BLaER1 (cell line): Measurements from ENCODE around the gene SLC35B1.

Experiments
- H3K27ac ChIP-seq: shearing (Covaris generic); formaldehyde crosslinking; 2 replicates; pipeline ENCODE4 v1.8.1; 2022
- H3K27me3 ChIP-seq: shearing (Covaris generic); formaldehyde crosslinking; 2 replicates; pipeline ENCODE4 v1.8.1; 2022
- H3K36me3 ChIP-seq: shearing (Covaris generic); formaldehyde crosslinking; 2 replicates; pipeline ENCODE4 v1.8.1; 2022
- H3K4me1 ChIP-seq: shearing (Covaris generic); formaldehyde crosslinking; 2 replicates; pipeline ENCODE4 v1.8.1; 2022
- H3K4me2 ChIP-seq: shearing (Covaris generic); formaldehyde crosslinking; 2 replicates; pipeline ENCODE4 v1.8.1; 2022
- H3K4me3 ChIP-seq: shearing (Covaris generic); formaldehyde crosslinking; 2 replicates; pipeline ENCODE4 v1.8.1; 2022
- H3K9ac ChIP-seq: shearing (Covaris generic); formaldehyde crosslinking; 2 replicates; pipeline ENCODE4 v1.8.1; 2022
- H3K9me3 ChIP-seq: shearing (Covaris generic); formaldehyde crosslinking; 2 replicates; pipeline ENCODE4 v1.8.1; 2022
- H4K20me1 ChIP-seq: shearing (Covaris generic); formaldehyde crosslinking; 2 replicates; pipeline ENCODE4 v1.8.1; 2022
- Cebpa-rat ChIP-seq: shearing (Covaris generic); IDR thresholded peaks from 2 replicates; pipeline ENCODE4 v1.8.1; 2022

SLC35B1 gene

DNA sequence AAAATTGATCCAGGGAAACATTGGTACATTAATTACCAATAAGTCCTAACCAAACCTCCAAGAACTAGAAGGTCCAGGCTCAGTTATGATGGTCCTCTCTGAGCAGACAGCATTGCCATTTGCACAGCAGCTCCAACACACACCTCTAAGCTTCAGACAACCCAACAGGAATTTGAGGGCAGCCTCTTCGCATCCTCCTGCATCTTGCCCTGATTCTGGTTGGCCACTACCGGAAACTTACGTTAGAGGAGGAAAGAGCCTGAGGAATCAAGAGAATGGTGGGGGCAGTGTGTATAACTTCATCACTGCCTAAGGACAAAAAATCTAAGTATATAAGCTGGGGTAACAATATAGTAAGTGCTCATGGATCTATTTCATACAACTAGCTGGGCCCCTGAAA lies 40.5 kb upstream of the SLC35B1 start:
- peak overlapping the region; percentile 93 for H3K27ac ChIP-seq
- peaks cover 90% of the 10 kb centered on the region for H3K4me1 ChIP-seq
- H3K27me3 ChIP-seq = no peaks in the 10 kb centered on the region
- H3K36me3 ChIP-seq = 0 out of 2 replicates have a peak, but pooled peaks cover 3% of the 10 kb centered on the region
- H3K4me2 ChIP-seq = peak overlapping the region; percentile 94
- peak overlapping the region; percentile 70 for H3K9ac ChIP-seq
- H3K9me3 ChIP-seq = no peaks in the 10 kb centered on the region
- H4K20me1 ChIP-seq = no peaks in the 10 kb centered on the region
- peak overlapping the region; percentile 25; the same call in 1 of the 2 replicates for H3K4me3 ChIP-seq
- TF ChIP-seq Cebpa-rat = no peak

DNA sequence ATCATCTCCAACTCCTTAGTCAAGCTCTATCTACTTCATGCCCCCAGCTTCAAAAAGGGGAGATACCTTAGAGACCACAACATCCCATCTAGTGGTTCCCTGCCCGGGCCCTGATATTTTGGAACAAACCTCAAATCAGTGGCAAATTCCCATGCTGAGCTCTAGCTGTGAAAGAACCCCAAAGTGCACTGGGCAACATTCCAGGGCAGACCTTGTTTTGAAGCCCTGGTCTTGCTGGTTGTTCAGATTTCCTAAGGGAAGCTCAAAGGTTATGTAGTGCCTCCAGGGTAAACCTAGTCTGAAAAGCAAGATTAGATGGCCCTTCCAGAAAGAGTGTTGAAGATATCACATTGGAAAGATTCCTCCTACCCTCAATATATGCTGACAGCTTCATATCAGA lies 39.9 kb upstream of the SLC35B1 start:
- H3K4me3 ChIP-seq = peak overlapping the region; percentile 25
- H3K36me3 ChIP-seq = 0 out of 2 replicates have a peak, but pooled peaks cover 3% of the 10 kb centered on the region
- H3K9me3 ChIP-seq = no peaks in the 10 kb centered on the region
- H3K9ac ChIP-seq = peak overlapping the region; percentile 70; the same call in 1 of the 2 replicates
- TF ChIP-seq Cebpa-rat = no peak
- H3K4me1 ChIP-seq = peaks cover 90% of the 10 kb centered on the region
- H3K4me2 ChIP-seq = peak overlapping the region; percentile 94
- no peaks in the 10 kb centered on the region for H4K20me1 ChIP-seq
- H3K27ac ChIP-seq = peak overlapping the region; percentile 93
- H3K27me3 ChIP-seq = no peaks in the 10 kb centered on the region

DNA sequence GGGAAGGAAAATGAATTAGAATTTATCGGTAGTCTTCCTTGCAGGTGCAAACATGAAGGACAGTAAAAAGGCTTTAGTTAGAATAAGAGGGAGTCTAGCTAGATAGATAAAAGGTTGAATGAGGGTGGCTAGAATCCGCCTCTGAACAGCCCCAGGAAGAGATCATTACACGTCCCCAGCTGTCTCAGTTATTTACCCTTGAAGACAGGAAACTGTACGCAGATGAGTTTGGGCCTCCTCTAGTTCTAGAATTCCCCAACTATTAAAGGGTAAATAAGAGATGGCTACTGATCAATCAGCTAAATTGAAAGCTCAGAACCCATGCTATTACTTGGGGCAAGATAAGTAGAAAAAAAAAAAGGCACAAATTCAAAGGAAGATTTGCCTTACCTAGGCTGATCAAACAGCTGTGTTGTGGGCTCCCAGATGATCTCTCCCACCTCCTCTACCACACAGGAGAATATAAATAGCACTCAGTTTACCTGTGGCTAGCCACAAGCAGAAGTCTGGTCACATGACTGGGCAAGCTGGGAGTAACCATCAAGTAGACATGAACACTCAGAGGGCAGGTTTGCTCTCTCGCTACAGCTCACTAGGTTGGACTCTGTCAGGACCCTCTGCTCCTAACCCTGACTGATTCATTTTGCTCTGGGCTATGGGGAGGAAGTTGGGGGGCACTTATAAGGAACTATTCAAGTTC lies 39.2 kb upstream of the SLC35B1 start:
- H4K20me1 ChIP-seq = no peaks in the 10 kb centered on the region
- peaks cover 90% of the 10 kb centered on the region for H3K4me1 ChIP-seq
- H3K4me2 ChIP-seq = peak overlapping the region; percentile 94
- 0 out of 2 replicates have a peak, but pooled peaks cover 3% of the 10 kb centered on the region for H3K36me3 ChIP-seq
- H3K9me3 ChIP-seq = no peaks in the 10 kb centered on the region
- H3K27me3 ChIP-seq = no peaks in the 10 kb centered on the region
- peak overlapping the region; percentile 93 for H3K27ac ChIP-seq
- H3K4me3 ChIP-seq = peak overlapping the region; percentile 25
- H3K9ac ChIP-seq = peak overlapping the region; percentile 70
- TF ChIP-seq Cebpa-rat = no peak

DNA sequence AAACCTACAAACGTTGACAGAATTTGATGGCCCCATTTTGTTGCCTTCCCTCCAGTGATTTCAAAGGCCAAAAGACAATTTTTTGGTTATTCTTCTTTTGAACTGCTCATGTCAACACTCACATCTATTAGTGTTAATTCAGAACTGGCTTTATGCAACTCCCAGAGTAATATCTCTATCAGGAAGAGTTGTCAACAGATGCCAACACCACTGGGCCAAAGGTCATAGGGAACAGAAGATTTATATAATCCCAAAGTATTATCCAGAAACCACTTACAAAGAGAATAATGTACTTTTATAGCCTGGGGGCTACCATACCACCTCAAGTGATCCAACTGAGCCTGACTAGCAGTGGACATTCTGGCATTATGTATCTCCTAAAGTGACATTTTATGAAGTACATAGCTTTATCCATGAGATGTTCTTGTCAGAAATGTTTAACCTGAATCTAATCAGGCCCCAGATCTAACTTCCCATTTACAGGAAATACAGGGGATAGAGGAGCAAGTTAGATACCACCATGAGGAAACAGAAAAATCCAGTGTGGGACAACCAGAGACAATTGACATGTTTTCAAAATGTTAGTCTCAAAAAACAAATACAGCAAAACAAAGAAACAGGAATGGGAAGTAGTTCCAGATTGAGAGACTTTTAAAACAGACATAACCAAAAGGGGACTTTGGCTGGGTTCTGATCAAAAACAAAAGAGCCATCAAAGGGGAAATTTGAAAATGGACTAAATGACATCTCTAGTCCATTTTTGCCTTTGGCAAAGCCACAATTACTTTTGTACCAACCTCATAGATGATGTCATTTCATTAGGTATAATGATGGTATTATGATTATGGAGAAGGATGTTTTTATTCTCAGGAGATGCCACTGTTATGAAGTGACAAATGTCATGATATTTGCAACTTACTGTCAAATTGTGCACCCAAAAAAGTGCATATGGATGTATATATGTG lies 37.7 kb upstream of the SLC35B1 start:
- Histone ChIP-seq H3K9ac (peak overlapping the region; percentile 5; the same call in 1 of the 2 replicates), H3K27ac (peak overlapping the region; percentile 93), H3K4me2 (peak overlapping the region; percentile 94), H4K20me1 (no peaks in the 10 kb centered on the region), H3K36me3 (0 out of 2 replicates have a peak, but pooled peaks cover 3% of the 10 kb centered on the region), H3K4me1 (peaks cover 90% of the 10 kb centered on the region), H3K9me3 (no peaks in the 10 kb centered on the region), H3K27me3 (no peaks in the 10 kb centered on the region), H3K4me3 (no peak overlapping the region)
- TF ChIP-seq Cebpa-rat = no peak

DNA sequence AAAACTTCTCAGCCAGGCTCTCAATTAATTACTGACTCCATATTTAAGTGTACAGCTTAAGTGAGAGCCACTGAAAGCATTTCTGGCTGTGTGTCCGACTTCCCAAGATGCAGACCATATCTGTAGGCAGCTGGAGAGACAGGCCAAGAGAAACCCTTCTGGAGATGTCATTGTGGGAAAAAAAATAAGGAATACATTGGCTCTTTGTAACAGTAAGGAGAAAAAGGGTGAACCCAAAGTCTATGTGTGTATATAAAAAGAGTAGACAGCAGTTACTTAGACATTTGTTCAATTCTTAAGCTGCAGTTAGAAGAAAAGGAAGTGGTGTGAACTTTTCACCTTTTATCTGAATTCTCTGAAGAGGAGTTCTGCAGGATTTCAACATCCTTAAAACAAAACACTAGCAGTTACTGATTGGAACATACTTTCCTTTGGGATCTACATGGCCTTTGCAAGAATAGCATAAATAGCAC lies 34.4 kb upstream of the SLC35B1 start:
- no peak; the same call in 1 of the 2 replicates for TF ChIP-seq Cebpa-rat
- H3K27me3 ChIP-seq = no peaks in the 10 kb centered on the region
- peak overlapping the region; percentile 93 for H3K27ac ChIP-seq
- peak overlapping the region; percentile 64 for H3K4me3 ChIP-seq
- H3K9me3 ChIP-seq = no peaks in the 10 kb centered on the region
- no peaks in the 10 kb centered on the region for H4K20me1 ChIP-seq
- H3K4me1 ChIP-seq = peaks cover 98% of the 10 kb centered on the region
- H3K4me2 ChIP-seq = peak overlapping the region; percentile 94
- peaks cover 4% of the 10 kb centered on the region for H3K36me3 ChIP-seq
- H3K9ac ChIP-seq = peak overlapping the region; percentile 80

DNA sequence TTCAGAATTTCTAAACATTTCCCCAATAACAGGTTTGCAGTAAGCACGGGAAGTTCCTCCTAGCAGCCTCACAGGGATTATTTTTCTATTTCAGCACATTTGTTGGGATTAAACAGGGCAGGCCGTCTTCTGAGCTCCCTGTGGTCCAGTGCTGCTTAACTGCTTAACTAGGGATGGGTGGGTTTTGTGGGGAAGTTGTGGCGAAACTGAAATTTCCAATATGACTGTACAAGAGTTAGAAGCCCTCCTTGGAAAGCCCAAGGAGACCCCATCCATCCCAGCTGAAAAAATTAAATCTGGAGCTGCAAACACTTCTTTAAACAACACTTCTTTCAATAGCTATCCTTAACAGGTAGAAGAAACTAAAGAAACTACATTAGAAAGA lies 33.9 kb upstream of the SLC35B1 start:
- peak overlapping the region; percentile 64 for H3K4me3 ChIP-seq
- H3K9me3 ChIP-seq = no peaks in the 10 kb centered on the region
- H3K36me3 ChIP-seq = peaks cover 9% of the 10 kb centered on the region
- H3K4me1 ChIP-seq = peaks cover 98% of the 10 kb centered on the region
- peak overlapping the region; percentile 94 for H3K4me2 ChIP-seq
- TF ChIP-seq Cebpa-rat = no peak
- H4K20me1 ChIP-seq = no peaks in the 10 kb centered on the region
- H3K27ac ChIP-seq = peak overlapping the region; percentile 93
- no peaks in the 10 kb centered on the region for H3K27me3 ChIP-seq
- H3K9ac ChIP-seq = peak overlapping the region; percentile 80

DNA sequence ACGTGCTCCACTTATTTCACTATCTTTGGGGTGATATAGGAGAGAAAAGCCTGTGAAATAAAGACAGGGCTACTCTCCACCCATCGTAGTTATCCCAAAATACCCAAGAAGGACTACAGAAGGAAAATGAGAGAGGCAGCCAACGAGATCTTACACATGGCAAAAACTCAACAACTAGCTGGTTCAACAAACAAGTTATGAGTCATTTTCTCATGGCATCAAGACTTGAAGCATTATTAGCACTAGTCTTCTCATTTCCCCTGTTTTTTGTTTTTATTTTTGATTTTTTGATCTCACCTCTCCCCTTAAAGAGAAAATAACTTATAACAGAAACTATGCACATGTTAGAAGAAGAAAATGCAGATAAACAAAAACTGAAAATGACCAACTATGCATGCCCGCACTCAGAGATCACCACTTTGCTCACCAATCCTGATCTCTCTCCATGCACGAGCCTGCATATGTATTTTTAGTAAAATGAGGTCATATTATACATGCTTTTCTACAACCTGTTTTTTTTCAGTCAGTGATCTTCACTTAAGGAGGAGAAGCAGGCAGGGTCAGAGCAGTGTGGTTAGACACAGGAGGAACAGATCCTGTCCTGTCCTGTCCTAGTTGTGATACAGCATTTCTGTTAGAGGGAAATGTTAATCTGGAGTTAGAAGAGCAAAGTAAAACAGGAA lies 33.4 kb upstream of the SLC35B1 start:
- Histone ChIP-seq H3K36me3 (peaks cover 13% of the 10 kb centered on the region), H3K4me1 (peaks cover 98% of the 10 kb centered on the region), H4K20me1 (no peaks in the 10 kb centered on the region), H3K27ac (peak overlapping the region; percentile 93), H3K9me3 (no peaks in the 10 kb centered on the region), H3K27me3 (no peaks in the 10 kb centered on the region), H3K4me2 (peak overlapping the region; percentile 94), H3K9ac (peak overlapping the region; percentile 80), H3K4me3 (peak overlapping the region; percentile 64)
- no peak for TF ChIP-seq Cebpa-rat

DNA sequence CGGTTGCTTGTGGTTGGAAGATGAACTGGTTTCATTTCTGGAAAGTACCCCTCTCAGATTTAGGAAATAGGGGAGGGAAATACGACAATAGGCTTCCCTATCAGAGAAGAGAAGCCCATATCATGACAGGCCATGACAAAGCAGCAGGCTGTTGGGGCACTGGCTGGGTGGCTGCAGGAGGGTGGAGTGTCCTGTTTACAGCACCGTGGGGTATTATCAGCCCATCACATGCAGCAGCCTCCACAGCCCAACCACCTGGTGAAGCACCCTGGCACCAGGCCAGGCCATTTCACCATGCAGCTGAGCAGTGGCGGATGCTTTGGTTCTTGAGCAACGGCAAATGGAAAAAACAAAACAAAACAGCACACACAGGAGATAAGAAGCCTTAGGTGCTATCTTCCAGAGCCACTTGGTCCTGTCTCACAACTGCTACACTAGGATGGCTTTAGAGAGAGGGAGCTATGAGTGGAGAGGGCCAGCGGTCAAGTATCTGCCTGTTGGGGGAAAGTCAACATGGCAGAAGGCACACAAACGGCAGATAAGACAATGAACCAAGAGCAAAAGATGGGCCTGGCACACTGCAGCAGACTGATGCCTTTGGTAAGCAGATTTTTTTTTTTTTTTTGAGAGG lies 32.0 kb upstream of the SLC35B1 start:
- no peaks in the 10 kb centered on the region for H3K27me3 ChIP-seq
- no peaks in the 10 kb centered on the region for H3K9me3 ChIP-seq
- peak; percentile 92 for TF ChIP-seq Cebpa-rat
- peaks cover 19% of the 10 kb centered on the region for H3K36me3 ChIP-seq
- peak overlapping the region; percentile 94 for H3K4me2 ChIP-seq
- H3K9ac ChIP-seq = peak overlapping the region; percentile 80
- no peaks in the 10 kb centered on the region for H4K20me1 ChIP-seq
- peaks cover 91% of the 10 kb centered on the region for H3K4me1 ChIP-seq
- peak overlapping the region; percentile 64 for H3K4me3 ChIP-seq
- peak overlapping the region; percentile 93 for H3K27ac ChIP-seq
